ENCODE results near the gene TGM4. TPM values are rescaled to one million over a fixed set of nuclear protein-coding genes. Genes with fewer than 3 reads are reported as not detected.

The TGM4 gene
- total and polyA plus RNA-seq, 2 experiments from 2014 or later, result not detected

DNA sequence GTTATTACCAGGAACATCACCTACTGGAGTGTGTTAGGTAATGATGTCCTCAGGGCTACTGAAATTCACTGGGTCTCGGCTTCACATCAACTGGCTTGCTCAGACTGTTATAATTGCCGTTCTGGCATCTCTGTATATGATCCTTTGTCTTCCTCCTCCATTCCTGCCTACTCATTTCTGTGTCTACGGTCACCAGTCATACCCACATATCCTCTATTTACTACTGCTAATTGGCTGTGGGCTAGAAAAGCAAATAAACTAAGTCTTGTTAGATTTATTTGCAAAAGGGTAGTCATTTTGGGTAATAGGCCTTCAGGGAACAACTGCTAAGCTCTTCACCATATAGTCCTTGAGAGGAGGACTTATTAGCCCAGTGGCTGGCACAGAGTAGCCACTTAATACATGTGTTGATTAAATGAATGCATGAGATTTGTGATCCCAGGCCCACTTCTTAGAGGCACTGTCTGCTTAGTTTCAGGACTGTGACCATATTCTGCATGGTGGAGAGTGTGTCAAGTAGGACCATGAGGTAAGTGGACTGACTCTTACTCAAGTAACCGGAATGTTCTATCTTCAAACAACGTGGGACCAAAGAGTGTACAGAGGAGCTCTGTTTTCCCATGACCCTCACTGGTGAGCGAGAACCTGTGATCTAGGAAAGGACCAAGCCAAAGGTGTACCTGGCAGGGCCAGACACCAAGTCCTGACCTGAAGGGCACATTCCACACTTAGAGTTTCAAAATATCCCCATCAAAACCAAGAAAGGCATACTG lies 88.4 kb downstream of the TGM4 start:
- TF ChIP-seq NANOG (IDR thresholded peaks at IDR 0.05; ENCODE audit: borderline replicate concordance) (no peak), REST (IDR thresholded peaks at IDR 0.05; ENCODE audit: unreplicated experiment) (no peak), ETS1 (IDR thresholded peaks at IDR 0.05) (no peak), POLR2AphosphoS5 (IDR thresholded peaks at IDR 0.05; ENCODE audit: low read depth) (no peak), ZNF114 (CRISPR knock-in tag; IDR thresholded peaks at IDR 0.05) (no peak), EZH2 (IDR thresholded peaks at IDR 0.05; ENCODE audit: low read depth, unreplicated experiment) (no peak), ZNF331 (CRISPR knock-in tag; IDR thresholded peaks at IDR 0.05; ENCODE audit: low read depth) (no peak), EZH2phosphoT487 (IDR thresholded peaks at IDR 0.05; ENCODE audit: unreplicated experiment) (no peak), JUNB (IDR thresholded peaks at IDR 0.05; ENCODE audit: unreplicated experiment) (no peak), CREB1 (CRISPR knock-in tag; IDR thresholded peaks at IDR 0.05; ENCODE audit: low read depth) (no peak), STAT1 (IDR thresholded peaks at IDR 0.05; ENCODE audit: unreplicated experiment) (no peak)
- TF ChIP-seq, protein P1, sequence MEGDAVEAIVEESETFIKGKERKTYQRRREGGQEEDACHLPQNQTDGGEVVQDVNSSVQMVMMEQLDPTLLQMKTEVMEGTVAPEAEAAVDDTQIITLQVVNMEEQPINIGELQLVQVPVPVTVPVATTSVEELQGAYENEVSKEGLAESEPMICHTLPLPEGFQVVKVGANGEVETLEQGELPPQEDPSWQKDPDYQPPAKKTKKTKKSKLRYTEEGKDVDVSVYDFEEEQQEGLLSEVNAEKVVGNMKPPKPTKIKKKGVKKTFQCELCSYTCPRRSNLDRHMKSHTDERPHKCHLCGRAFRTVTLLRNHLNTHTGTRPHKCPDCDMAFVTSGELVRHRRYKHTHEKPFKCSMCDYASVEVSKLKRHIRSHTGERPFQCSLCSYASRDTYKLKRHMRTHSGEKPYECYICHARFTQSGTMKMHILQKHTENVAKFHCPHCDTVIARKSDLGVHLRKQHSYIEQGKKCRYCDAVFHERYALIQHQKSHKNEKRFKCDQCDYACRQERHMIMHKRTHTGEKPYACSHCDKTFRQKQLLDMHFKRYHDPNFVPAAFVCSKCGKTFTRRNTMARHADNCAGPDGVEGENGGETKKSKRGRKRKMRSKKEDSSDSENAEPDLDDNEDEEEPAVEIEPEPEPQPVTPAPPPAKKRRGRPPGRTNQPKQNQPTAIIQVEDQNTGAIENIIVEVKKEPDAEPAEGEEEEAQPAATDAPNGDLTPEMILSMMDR (conservative IDR thresholded peaks at IDR 0.05; ENCODE audit: low read depth in 2 of 2), result no peak
- TF ChIP-seq, protein P2, sequence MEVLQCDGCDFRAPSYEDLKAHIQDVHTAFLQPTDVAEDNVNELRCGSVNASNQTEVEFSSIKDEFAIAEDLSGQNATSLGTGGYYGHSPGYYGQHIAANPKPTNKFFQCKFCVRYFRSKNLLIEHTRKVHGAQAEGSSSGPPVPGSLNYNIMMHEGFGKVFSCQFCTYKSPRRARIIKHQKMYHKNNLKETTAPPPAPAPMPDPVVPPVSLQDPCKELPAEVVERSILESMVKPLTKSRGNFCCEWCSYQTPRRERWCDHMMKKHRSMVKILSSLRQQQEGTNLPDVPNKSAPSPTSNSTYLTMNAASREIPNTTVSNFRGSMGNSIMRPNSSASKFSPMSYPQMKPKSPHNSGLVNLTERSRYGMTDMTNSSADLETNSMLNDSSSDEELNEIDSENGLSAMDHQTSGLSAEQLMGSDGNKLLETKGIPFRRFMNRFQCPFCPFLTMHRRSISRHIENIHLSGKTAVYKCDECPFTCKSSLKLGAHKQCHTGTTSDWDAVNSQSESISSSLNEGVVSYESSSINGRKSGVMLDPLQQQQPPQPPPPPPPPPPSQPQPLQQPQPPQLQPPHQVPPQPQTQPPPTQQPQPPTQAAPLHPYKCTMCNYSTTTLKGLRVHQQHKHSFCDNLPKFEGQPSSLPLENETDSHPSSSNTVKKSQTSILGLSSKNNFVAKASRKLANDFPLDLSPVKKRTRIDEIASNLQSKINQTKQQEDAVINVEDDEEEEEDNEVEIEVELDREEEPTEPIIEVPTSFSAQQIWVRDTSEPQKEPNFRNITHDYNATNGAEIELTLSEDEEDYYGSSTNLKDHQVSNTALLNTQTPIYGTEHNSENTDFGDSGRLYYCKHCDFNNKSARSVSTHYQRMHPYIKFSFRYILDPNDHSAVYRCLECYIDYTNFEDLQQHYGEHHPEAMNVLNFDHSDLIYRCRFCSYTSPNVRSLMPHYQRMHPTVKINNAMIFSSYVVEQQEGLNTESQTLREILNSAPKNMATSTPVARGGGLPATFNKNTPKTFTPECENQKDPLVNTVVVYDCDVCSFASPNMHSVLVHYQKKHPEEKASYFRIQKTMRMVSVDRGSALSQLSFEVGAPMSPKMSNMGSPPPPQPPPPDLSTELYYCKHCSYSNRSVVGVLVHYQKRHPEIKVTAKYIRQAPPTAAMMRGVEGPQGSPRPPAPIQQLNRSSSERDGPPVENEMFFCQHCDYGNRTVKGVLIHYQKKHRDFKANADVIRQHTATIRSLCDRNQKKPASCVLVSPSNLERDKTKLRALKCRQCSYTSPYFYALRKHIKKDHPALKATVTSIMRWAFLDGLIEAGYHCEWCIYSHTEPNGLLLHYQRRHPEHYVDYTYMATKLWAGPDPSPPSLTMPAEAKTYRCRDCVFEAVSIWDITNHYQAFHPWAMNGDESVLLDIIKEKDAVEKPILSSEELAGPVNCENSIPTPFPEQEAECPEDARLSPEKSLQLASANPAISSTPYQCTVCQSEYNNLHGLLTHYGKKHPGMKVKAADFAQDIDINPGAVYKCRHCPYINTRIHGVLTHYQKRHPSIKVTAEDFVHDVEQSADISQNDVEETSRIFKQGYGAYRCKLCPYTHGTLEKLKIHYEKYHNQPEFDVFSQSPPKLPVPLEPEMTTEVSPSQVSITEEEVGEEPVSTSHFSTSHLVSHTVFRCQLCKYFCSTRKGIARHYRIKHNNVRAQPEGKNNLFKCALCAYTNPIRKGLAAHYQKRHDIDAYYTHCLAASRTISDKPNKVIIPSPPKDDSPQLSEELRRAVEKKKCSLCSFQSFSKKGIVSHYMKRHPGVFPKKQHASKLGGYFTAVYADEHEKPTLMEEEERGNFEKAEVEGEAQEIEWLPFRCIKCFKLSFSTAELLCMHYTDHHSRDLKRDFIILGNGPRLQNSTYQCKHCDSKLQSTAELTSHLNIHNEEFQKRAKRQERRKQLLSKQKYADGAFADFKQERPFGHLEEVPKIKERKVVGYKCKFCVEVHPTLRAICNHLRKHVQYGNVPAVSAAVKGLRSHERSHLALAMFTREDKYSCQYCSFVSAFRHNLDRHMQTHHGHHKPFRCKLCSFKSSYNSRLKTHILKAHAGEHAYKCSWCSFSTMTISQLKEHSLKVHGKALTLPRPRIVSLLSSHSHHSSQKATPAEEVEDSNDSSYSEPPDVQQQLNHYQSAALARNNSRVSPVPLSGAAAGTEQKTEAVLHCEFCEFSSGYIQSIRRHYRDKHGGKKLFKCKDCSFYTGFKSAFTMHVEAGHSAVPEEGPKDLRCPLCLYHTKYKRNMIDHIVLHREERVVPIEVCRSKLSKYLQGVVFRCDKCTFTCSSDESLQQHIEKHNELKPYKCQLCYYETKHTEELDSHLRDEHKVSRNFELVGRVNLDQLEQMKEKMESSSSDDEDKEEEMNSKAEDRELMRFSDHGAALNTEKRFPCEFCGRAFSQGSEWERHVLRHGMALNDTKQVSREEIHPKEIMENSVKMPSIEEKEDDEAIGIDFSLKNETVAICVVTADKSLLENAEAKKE (CRISPR knock-in tag; IDR thresholded peaks at IDR 0.05), result no peak
- Histone ChIP-seq H2AFZ (no peak overlapping the region), H3K4me3 (no peak overlapping the region), H3K9me2 (ENCODE audit: insufficient read depth) (no peaks in the 10 kb centered on the region), H3K4me2 (no peak overlapping the region), H3K36me3 (ENCODE audit: insufficient read depth) (no peaks in the 10 kb centered on the region), H3K27me3 (ENCODE audit: insufficient read depth) (no peaks in the 10 kb centered on the region), H3K4me1 (ENCODE audit: insufficient read depth) (no peaks in the 10 kb centered on the region), H3K79me2 (replicated peaks; ENCODE audit: insufficient read depth) (peaks cover 88% of the 10 kb centered on the region), H3K27ac (ENCODE audit: low read depth) (no peak overlapping the region), H4K20me1 (replicated peaks; ENCODE audit: insufficient read depth) (peaks cover 54% of the 10 kb centered on the region), H3F3A (replicated peaks; ENCODE audit: low read depth) (no peaks in the 10 kb centered on the region)
- DNase-seq (ENCODE audit: low spot score) (no peak), ATAC-seq (no peak)
- H3K9me3 Mint-ChIP-seq, result no peaks in the 10 kb centered on the region
- H3K27ac Mint-ChIP-seq, result no peak overlapping the region
- no peaks in the 10 kb centered on the region for H3K36me3 Mint-ChIP-seq (ENCODE audit: low read depth)
- peaks cover 14% of the 10 kb centered on the region for H3K4me1 Mint-ChIP-seq
- no peaks in the 10 kb centered on the region for H3K27me3 Mint-ChIP-seq (ENCODE audit: insufficient read depth, low read depth, poor library complexity)
- H3K4me3 Mint-ChIP-seq, result no peak overlapping the region
